ENCODE results near the gene NRARP.
A peak's percentile ranks its signal among the peaks of the same experiment; 100 is the strongest.

The NRARP gene

DNA sequence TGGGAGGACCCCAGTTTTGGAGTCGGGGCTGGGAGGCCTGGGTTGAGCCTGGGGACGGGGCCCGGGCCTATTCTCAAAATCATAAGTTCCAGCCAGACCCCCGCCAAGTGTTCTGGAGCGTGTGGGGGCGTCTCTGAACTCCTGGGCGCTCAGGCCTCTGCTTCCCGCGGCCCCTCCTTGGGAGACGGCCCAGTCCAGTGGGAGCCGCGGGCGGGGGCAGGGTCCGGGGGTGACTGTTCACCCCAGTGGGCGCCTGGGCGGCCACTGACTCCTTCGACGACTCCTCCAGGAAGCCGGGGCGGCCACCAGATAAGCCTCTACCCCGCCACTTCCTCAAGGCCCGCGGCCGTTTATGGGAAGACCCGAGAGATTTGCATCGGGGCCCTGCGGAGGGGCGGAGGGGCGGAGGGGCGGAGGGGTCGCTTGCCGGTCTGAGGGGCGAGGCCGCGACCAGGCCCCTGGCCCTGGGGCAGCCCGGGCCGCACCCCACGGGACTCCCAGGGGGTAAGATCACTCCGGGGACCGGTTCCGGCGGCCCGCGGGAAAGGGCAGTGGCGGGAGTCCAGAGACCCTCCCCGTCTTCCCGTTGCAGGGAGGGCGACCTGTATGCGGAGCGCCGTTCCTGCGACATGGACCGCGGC is 23.9 kb downstream of the NRARP start:
- TF ChIP-seq CTCF (IDR thresholded peaks at IDR 0.05; ENCODE audit: low read length) (no peak), EZH2 (IDR thresholded peaks at IDR 0.05; ENCODE audit: borderline replicate concordance, low read length) (no peak)
- Histone ChIP-seq H3K36me3 (ENCODE audit: insufficient read depth, low read length) (peaks cover 5% of the 10 kb centered on the region), H3K4me2 (ENCODE audit: low read length) (peak overlapping the region; percentile 64), H3K9me2 (ENCODE audit: low read depth, low read length) (no peaks in the 10 kb centered on the region), H3K27me3 (ENCODE audit: insufficient read depth, low read length) (no peaks in the 10 kb centered on the region), H3K27ac (ENCODE audit: low read depth, low read length, poor library complexity, severe bottlenecking) (peak overlapping the region; percentile 83), H3K9ac (ENCODE audit: low read length) (peak overlapping the region; percentile 58), H3F3A (ENCODE audit: insufficient read depth, low read length) (0 out of 2 replicates have a peak, but pooled peaks cover 4% of the 10 kb centered on the region), H3K4me3 (ENCODE audit: low read depth, low read length, poor library complexity, severe bottlenecking) (peak overlapping the region; percentile 57), H3K4me1 (ENCODE audit: insufficient read depth, low read length, severe bottlenecking) (peaks cover 64% of the 10 kb centered on the region), H3K79me2 (ENCODE audit: insufficient read depth, low read length) (no peaks in the 10 kb centered on the region), H4K20me1 (ENCODE audit: insufficient read depth, low read length) (no peaks in the 10 kb centered on the region), H3K9me3 (ENCODE audit: low read length) (no peaks in the 10 kb centered on the region), H2AFZ (ENCODE audit: low read length) (no peak overlapping the region)

DNA sequence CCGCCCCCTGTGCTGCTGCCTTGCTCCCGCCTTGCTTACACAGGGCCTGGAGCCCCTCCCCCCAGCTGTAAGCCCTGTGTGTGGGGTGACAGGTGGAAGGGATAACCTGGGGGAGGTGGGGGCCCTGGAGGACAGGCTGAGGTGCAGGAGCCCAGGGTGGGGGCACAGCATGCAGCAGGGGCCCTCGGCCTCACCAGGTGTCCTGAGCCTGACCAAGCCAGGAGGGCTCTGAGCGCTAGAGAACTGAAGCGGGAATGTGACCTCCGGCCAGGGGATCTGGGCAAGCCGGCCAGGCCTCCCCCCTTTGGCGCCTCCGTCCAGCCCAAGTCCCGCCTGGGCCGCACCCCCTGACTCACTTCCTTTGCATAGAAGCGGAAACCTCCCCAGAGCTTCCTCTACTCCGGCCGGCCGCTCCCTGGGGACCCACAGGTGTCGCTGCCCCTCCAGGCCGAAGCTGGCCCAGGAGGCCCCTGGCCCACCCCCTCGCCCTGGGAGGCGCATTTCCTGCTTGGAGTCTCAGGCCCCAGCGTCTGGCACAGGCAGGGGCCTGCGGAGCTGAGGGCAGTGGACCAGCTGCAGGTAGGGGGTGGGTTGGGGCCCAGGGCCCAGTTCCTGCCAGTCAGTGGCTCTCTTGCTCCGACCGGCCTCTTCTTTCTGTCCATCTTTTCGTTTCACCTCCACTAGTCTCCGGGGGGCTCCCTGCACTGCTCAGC is 24.6 kb downstream of the NRARP start, which contains the start of gene TOR4A:
TSS of gene TOR4A (plus strand) at position 398 of the 713 bp plus-strand sequence. CDS start 964 bp downstream, outside the sequence.
- H3K4me2 ChIP-seq (ENCODE audit: low read length), result peak within 1 kb of the TSS; percentile 64
- 0 out of 2 replicates have a peak, but pooled peaks cover 3% of the 10 kb centered on the region for H3F3A ChIP-seq (ENCODE audit: insufficient read depth, low read length)
- peaks cover 12% of the 10 kb centered on the region for H3K36me3 ChIP-seq (ENCODE audit: insufficient read depth, low read length)
- peak within 1 kb of the TSS; percentile 83 for H3K27ac ChIP-seq (ENCODE audit: low read depth, low read length, poor library complexity, severe bottlenecking)
- no peaks in the 10 kb centered on the region for H3K9me3 ChIP-seq (ENCODE audit: low read length)
- no peak within 1 kb of the TSS for H2AFZ ChIP-seq (ENCODE audit: low read length)
- no peaks in the 10 kb centered on the region for H3K79me2 ChIP-seq (ENCODE audit: insufficient read depth, low read length)
- H3K27me3 ChIP-seq (ENCODE audit: insufficient read depth, low read length), result no peaks in the 10 kb centered on the region
- peak within 1 kb of the TSS; percentile 57 for H3K4me3 ChIP-seq (ENCODE audit: low read depth, low read length, poor library complexity, severe bottlenecking)
- TF ChIP-seq CTCF (IDR thresholded peaks at IDR 0.05; ENCODE audit: low read length) (no peak), EZH2 (IDR thresholded peaks at IDR 0.05; ENCODE audit: borderline replicate concordance, low read length) (no peak)
- no peaks in the 10 kb centered on the region for H4K20me1 ChIP-seq (ENCODE audit: insufficient read depth, low read length)
- H3K9me2 ChIP-seq (ENCODE audit: low read depth, low read length), result no peaks in the 10 kb centered on the region
- peak within 1 kb of the TSS; percentile 58 for H3K9ac ChIP-seq (ENCODE audit: low read length)
- H3K4me1 ChIP-seq (ENCODE audit: insufficient read depth, low read length, severe bottlenecking), result peaks cover 64% of the 10 kb centered on the region

- Histone ChIP-seq H3K27ac (ENCODE audit: low read depth, low read length, poor library complexity, severe bottlenecking) (peak overlapping the region; percentile 83), H3K4me2 (ENCODE audit: low read length) (peak overlapping the region; percentile 64), H3K4me1 (ENCODE audit: insufficient read depth, low read length, severe bottlenecking) (peaks cover 64% of the 10 kb centered on the region)
Observed at GRCh38 chr9:137276473-137277328, 25.4 kb downstream of the NRARP start.

More at GRCh38 chr9:137276473-137277328, 25.4 kb downstream of the NRARP start:
- TF ChIP-seq EZH2 (IDR thresholded peaks at IDR 0.05; ENCODE audit: borderline replicate concordance, low read length) (no peak), CTCF (IDR thresholded peaks at IDR 0.05; ENCODE audit: low read length) (no peak)
- Histone ChIP-seq H3K27me3 (ENCODE audit: insufficient read depth, low read length) (no peaks in the 10 kb centered on the region), H4K20me1 (ENCODE audit: insufficient read depth, low read length) (no peaks in the 10 kb centered on the region), H3F3A (ENCODE audit: insufficient read depth, low read length) (no peaks in the 10 kb centered on the region), H3K36me3 (ENCODE audit: insufficient read depth, low read length) (peaks cover 18% of the 10 kb centered on the region), H3K4me3 (ENCODE audit: low read depth, low read length, poor library complexity, severe bottlenecking) (peak overlapping the region; percentile 57), H2AFZ (ENCODE audit: low read length) (no peak overlapping the region), H3K9ac (ENCODE audit: low read length) (peak overlapping the region; percentile 58), H3K9me3 (ENCODE audit: low read length) (no peaks in the 10 kb centered on the region), H3K79me2 (ENCODE audit: insufficient read depth, low read length) (no peaks in the 10 kb centered on the region), H3K9me2 (ENCODE audit: low read depth, low read length) (no peaks in the 10 kb centered on the region)

All from OCI-LY1 (cell line).